Measurements from ENCODE around the gene PEAR1. TPM values are rescaled to one million over a fixed set of nuclear protein-coding genes. Genes with fewer than 3 reads are reported as not detected.

Gene PEAR1
- polyA plus RNA-seq, 1 of the 3 experiments (the other 2 are of a cell fraction) = 1.2 TPM

- ChIA-PET POLR2A (interaction anchor here (1.3 kb wide), 1 partner anchor 80 kb away, joined by 3 read pairs; no protein-coding TSS in a partner anchor), CTCF (interaction anchor here (1.0 to 21.6 kb wide), 7 partner anchors 8 to 156 kb away, joined by 3 to 455 read pairs (median 4); partner anchors contain the start of genes INSRR and NTRK1)
- no peaks in the 10 kb centered on the region for H3K9me2 ChIP-seq
- H3K27me3 ChIP-seq (ENCODE audit: insufficient read depth) = no peaks in the 10 kb centered on the region; the same call in 1 of the 2 replicates
- no peaks in the 10 kb centered on the region for H3F3A ChIP-seq (replicated peaks; ENCODE audit: insufficient read depth)
- peaks cover 0 to 41% of the 10 kb centered on the region in 2 experiments; a peak in 1 of 4 replicates for H3K4me1 ChIP-seq (ENCODE audit: control insufficient read depth in 1 of 2, insufficient read depth in 2 of 2, low read depth in 1 of 2, low read length in 1 of 2)
- no peak for DNase-seq
- H3K4me2 ChIP-seq = no peak overlapping the region
- no peak overlapping the region for H3K27ac ChIP-seq (ENCODE audit: low read depth in 2 of 2, low read length in 1 of 2)
- no peak overlapping the region for H3K9ac ChIP-seq
- no peak overlapping the region for H3K4me3 ChIP-seq (ENCODE audit: low read depth in 2 of 2, low read length in 1 of 2)
- 64% methylated on average over 3 of the region's 4 CpGs for WGBS (ENCODE audit: low lambda C conversion rate)
- H3K36me3 ChIP-seq (replicated peaks in 1 of 2; ENCODE audit: control insufficient read depth in 1 of 2, insufficient read depth in 2 of 2, low read length in 1 of 2) = no peaks in the 10 kb centered on the region
- no peaks in the 10 kb centered on the region for H3K79me2 ChIP-seq (ENCODE audit: insufficient read depth)
- H2AFZ ChIP-seq (ENCODE audit: low read depth) = no peak overlapping the region
- TF ChIP-seq USF2 (IDR thresholded peaks at IDR 0.05; ENCODE audit: borderline replicate concordance, low read depth, low read length) (no peak), GABPA (IDR thresholded peaks at IDR 0.05; ENCODE audit: low read depth) (no peak), ELF1 (IDR thresholded peaks at IDR 0.05) (no peak), GATA2 (CRISPR knock-in tag; IDR thresholded peaks at IDR 0.05) (no peak), RCOR1 (IDR thresholded peaks at IDR 0.05; ENCODE audit: low read length) (no peak), NRF1 (IDR thresholded peaks at IDR 0.05; ENCODE audit: low read depth, low read length) (no peak), MXI1 (IDR thresholded peaks at IDR 0.05; ENCODE audit: low read depth, low read length) (no peak), JUND (IDR thresholded peaks at IDR 0.05) (no peak), SIN3A (IDR thresholded peaks at IDR 0.05; ENCODE audit: borderline replicate concordance, low read depth, low read length) (no peak), TAF1 (IDR thresholded peaks at IDR 0.05; ENCODE audit: borderline replicate concordance, low read depth, low read length) (no peak), TEAD4 (IDR thresholded peaks at IDR 0.05; ENCODE audit: borderline replicate concordance, insufficient read depth) (no peak), FOXJ3 (CRISPR knock-in tag; IDR thresholded peaks at IDR 0.05) (no peak), REST (IDR thresholded peaks at IDR 0.05; ENCODE audit: low read depth, low read length) (no peak), CTCF (IDR thresholded peaks at IDR 0.05) (no peak)
- H3K9me3 ChIP-seq = no peaks in the 10 kb centered on the region
- H4K20me1 ChIP-seq (ENCODE audit: insufficient read depth) = no peaks in the 10 kb centered on the region
Measured at GRCh38 chr1:156881663-156882062, 11.9 kb upstream of the PEAR1 start.
